Hepatic stellate cell (primary cell): ENCODE results near the gene SLC16A10.
"Not testable (repeated sequence)": the region's sequence is repeated elsewhere in the genome, so short reads cannot be mapped to it uniquely, and the experiment has no call there.

ENCODE experiments used
- DNase-seq: peaks from one replicate; pipeline ENCODE4 v3.0.0; 2011; ENCODE audit warnings: low spot score

Gene SLC16A10

DNA sequence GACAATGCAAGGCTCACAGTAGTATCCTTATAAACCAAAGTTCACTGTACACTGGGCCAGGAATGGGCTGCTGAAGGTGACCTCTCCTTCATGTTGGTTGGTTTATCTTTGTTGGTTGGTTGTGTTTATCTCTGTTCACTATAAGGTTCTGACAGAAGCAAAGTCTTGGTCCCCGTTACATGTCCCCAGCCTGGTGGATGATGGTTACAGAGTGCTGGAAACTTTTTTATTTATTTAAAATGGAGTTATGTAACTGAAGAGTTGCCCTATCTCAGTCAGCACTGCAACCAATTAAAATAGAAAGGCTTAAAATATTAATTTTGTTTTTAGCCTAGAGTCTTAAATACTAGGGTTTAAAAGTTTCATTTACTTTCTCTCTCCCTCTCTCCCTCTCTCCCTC is 100.6 kb downstream of the SLC16A10 start:
- DNase-seq = no peak

DNA sequence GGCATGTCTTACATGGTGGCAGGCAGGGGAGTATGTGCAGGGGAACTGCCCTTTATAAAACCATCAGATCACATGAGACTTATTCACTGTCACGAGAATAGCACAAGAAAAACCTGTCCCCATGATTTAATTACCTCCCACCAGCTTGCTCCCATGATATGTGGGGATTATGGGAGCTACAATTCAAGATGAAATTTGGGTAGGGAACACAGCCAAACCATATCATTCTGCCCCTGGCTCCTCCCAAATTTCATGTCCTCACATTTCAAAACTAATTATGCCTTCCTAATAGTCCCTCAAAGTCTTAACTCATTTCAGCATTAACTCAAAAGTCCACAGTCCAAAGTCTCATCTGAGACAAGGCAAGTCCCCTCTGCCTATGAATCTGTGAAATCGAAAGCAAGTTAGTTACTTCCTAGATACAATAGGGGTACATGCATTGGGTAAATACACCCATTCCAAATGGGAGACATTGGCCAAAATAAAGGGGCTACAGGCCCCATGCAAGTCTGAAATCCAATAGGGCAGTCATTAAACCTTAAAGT is 102.4 kb downstream of the SLC16A10 start:
- not testable (repeated sequence) for DNase-seq

DNA sequence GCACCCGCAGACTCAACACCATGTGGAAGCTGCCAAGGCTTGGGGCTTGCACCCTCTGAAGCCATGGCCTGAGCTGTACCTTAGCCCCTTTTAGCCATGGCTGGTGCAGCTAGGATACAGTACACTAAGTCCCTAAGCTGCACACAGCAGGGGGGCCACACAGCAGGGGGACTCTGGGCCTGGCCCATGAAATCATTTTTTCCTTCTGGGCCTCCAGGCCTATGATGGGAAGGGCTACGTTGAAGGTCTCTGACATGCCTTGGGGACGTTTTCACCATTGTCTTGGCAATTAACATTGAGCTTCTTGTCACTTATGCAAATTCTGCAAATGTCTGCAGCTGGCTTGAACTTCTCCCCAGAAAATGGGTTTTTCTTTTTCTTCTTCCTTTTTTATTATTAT is 103.3 kb downstream of the SLC16A10 start:
- DNase-seq = no peak

DNA sequence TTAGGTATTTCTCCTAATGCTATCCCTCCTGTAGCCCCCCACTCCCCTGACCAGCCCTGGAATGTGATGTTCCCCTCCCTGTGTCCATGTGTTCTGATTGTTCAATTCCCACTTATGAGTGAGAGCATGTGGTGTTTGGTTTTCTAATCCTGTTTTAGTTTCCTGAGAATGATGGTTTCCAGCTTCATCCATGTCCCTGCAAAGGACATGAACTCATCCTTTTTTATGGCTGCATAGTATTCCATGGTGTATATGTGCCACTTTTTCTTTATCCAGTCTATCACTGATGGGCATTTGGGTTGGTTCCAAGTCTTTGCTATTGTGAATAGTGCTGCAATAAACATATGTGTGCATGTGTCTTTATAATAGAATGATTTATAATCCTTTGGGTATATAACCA is 103.8 kb downstream of the SLC16A10 start:
- DNase-seq = not testable (repeated sequence)

DNA sequence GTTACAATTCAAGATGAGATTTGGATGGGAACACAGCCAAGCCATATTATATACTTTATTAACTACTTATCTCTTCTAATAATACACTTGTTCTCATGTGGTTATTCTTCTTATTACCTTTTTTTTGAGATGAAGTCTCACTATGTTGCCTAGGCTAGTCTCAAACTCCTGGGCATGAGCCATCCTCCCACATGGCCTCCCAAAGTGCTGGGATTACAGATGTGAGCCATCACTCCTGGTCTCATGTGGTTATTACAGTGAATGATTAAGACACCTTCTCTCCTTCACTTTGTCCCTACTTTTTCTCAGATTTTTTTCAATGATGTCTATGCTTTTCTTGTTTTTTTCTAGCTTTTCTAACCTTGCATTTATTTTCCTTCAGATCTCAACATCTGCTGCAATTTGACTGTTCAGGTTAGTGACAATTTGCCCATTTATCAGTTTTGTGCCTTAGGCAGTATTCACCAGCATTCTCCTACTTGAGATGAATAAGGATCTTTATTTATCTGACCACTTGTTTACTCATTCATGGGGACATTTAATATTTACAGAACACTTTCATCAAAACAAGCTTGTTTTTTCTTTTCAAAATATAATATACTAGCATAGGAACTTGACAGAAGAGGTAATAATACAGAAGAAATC is 105.7 kb downstream of the SLC16A10 start:
- no peak for DNase-seq

DNA sequence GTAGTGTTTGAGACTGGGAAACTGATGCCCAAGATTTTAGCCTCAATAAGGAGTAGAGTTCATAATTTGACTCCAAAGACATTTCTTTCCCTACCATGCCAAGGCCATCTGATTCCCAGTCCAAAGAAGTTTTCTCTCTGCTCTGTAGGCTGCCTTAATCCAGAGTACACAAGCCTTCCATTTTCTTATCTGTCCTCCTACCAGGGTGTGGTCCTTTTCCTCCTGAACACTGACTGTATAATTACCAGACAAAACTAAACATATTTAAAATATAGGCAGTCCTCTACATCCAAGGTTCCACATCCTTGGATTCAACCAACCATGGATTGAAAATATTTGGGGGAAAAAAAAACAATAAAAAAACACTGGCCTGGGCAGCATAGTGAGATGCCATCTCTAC is 108.4 kb downstream of the SLC16A10 start:
- DNase-seq = no peak

DNA sequence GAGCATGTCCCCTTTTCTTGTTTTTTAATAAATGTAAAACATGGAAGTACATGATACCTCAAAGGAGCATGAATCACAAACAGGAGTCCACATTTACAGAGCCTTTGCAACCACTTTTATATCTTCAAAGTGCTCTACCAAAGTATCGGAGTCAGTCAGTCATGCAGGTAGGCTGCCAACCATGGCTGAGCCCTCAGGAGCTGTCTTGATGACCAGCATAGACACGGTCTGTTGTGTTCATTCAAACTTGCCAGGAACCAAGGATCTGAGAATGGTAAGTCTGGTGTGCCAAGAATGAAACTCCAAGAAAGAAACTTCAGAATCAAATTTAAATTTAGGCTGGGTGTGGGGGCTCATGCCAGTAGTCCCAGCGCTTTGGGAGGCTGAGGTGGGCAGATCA is 111.5 kb downstream of the SLC16A10 start:
- DNase-seq = no peak

DNA sequence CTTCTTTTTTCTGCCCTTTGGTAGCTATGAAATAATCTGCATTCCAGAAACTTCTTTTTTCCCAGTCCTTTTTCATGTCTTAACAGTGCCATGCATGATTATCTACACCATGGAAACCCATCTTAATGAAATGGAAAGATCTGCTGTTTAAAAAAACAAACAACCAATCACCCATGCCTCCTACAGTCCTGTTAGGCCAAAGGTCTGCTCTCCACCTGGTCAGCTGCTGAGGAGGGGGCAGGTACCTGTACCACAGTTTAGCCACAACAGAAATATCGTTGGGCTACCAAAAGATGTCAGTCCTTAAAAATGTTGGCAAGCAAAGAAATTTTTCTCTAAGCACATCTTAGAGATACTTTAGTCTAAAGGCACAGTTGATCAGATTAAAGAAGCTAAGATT is 112.6 kb downstream of the SLC16A10 start:
- no peak for DNase-seq

DNA sequence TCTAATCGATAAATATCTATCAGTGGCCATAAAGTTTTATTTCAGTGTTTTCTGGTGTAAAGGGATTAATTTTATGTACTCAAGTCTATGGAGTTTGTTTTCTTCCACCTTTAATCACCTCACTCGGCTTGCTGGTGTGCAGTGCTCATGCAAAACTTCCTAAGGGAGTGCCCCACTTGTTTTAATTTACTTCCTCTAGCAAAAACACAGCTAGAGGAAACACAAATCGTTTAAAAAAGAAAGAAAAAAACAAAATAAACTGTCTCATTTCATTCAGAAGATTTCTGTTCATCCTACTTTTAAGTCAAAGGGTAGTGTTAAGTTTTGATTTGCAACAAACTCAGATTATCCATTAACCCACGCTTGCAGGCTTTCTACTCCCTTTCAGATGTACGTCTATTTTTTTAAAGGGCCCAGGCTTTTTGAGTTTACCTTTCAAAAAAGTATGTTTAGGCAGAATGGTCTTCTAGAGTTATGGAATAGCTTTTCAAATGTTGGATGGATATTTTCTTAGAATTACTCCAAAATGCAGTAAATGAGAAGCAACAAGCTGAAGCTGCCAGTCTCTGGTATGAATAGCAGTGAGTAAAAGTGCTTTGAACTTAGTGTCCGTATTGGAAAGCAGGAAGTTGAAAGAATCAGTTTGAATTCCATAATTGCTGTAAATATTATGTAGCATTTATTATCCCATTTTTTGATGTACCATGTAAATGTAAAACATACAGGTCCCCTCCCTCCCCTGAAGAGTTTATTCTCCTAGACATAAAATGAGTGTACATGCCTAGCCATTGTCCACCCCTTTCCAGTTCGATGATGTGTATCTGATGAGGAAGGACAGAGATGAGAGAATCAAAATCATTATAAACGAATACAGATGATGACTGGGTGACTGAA is 113.3 kb downstream of the SLC16A10 start:
- DNase-seq = no peak

DNA sequence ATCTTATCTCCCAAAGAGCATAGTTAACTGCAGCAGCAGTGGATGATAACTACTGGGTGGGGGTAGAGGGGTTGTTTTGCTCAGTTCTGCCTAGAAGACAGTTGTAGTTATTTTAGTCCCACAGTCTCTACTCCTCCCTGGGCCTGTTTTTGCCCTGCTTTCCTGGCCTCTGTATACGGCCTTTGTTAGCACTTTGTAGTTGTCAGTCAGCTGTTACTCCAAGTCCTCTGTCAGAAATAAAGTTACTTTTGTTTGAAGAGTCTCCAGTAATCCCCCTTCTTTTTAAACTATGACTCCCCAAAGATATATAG is 113.9 kb downstream of the SLC16A10 start:
- no peak for DNase-seq

DNA sequence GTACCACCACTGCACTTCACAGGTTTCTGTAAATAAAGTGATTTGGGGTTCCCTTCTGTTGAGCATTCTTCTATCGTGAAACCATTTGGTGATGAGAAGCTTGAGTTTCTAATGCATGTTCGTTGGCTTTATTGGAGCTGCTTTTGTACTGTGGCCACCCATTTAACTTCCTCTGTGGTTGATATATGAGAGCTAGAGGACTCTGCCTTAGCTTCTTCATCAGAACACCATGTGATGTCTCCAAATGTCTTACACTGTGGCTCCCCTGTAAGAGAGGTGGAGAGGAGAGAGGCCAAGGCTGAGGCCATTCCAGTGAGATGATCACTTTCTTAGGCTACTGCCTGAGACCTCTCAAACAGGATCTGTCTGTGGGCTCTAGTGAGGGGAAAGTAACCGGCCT is 114.5 kb downstream of the SLC16A10 start:
- no peak for DNase-seq

DNA sequence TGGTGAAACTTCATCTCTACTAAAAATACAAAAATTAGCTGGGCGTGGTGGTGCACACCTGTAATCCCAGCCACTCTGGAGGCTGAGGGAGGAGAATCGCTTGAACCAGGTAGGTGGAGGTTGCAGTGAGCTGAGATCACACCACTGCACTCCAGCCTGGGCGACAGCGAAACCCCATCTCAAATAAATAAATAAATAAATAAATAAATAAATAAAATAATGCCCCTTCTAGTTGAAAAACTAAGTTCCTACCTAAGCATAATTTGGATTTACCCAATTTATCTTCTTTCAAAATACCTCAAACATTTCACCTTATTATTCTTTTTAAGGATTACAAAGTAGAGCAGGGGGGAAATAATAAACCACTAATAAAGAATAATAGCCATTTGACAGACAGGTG is 116.2 kb downstream of the SLC16A10 start:
- DNase-seq = not testable (repeated sequence)

DNA sequence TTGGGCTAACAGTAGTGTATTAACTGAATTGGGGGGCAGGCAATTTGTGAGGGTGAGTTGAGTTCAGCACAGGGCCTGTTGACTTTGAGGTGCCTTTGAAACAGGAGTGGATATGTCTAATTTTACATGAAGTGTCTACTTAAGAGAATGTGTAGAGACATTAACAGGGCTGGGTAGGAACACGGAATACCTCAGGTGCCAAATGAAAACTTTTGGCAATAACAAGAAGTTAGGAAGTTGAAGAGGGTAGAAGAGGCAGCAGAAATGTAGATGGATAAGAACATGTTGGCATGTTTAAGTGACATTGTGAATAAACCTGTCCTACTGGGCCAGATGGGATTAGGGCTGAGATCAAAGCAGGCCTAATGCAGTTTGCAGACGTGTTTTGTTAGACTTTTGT is 117.0 kb downstream of the SLC16A10 start:
- no peak for DNase-seq

DNA sequence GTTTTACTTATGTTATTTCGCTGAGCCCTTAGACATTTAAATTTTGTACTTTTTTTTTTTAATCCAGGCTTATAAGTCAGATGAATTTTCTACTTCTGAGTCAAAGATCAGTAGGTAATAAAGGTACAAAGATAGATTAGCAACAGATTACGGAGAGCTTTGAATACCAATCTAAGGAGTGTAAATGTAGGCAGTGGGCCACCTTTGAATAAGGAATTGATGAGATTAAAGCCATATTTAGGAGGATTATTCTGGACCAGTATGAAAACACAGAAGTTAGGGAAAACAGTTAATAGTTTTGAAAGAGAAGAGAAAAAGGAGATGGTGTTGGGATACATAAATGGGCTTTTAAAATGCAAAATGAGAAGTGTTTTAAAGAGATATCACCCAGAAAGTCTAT is 117.6 kb downstream of the SLC16A10 start:
- DNase-seq = no peak

DNA sequence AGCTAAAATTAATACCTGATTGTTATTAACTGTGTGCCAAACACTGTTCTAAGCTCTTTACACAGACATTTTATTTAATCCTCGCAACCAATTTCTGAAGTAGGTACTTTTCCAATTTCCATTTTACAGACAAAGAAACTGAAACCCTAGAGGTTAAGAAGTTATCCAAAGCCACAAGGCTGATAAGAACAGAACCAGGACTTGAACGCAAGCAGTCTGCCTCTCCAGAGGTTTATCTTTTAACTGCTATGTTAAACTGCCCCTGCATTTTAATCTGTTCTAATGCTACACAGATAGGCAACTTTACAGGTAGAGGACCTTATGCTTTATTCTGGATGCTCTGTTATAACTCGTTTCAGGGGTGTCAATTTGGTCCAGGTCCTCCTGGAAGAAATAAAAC is 118.2 kb downstream of the SLC16A10 start:
- no peak for DNase-seq

DNA sequence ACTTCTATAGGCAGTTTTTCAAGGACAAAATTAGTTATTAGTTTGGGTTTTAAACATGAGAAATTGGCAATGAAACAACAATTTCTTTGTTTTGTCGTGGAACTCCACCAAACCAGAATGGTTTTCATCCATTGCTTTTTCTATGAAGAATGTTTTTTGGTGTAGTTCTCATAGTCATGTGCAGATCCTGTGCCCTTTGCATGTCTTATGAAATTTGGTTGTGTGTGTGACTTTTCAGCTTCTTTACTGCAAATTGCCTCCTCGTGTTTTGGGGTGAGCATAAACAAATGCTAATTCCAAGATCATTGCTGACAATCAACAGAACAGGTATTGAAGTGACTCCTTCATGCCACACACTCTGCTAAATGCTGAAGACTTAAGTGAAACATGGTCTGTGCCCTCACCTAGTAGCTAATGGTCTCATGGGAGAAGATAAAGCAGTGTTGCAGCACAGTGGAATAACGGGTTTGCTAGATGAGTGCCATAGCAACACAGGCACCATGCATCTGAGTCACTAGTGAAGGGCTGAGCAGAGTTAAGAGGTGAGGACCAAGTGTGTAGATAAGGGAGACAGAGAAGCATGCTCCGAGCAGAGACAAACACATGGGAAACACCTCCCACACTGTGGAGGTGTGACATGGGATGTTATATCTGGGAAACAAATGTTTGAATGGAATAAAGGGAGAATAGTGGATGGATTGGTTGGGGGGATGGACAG is 120.0 kb downstream of the SLC16A10 start:
- DNase-seq = peak; percentile 9

DNA sequence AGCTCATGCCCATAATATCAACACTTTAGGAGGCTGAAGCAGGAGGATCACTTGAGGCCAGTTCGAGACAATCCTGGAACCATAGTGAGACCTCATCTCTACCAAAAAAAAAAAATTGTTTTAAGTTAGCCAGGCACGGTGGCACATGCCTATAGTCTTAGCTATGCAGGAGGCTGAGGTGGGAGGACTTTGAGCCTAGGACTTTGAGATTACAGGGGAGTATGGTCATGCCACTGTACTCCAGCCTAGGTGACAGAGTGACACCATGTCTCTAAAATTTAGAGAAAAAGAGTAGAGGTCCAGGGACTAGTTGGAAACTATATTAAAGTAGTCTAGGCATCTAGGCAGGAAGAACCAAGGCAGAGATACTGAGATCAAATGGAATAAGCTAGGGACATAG is 121.6 kb downstream of the SLC16A10 start:
- DNase-seq = no peak

DNA sequence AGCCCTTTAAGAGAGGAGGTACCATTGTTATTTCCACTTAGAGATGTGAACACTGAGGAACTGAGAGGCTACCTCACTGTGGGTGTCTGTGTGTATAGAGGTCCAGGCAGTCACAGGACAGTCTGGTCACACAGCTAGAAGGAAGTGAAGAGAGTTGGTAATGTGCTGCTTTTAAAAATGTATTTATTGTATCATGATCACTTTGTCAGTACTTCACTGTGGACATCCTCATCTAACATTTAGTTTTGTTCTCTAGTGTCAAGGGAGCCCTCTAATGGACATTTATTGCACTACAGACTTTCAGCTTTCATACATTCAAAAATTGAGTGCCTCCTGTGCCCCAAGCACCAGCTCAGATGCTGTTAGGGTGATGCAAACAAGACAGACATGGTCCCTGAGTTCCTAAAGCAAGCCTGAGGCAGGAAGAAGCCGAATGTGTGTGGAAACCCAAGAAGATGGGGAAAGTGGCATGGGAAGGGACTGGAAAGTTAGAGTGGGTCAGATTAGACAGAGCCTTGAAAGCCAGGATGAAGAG is 123.0 kb downstream of the SLC16A10 start:
- DNase-seq = peak; percentile 48

DNA sequence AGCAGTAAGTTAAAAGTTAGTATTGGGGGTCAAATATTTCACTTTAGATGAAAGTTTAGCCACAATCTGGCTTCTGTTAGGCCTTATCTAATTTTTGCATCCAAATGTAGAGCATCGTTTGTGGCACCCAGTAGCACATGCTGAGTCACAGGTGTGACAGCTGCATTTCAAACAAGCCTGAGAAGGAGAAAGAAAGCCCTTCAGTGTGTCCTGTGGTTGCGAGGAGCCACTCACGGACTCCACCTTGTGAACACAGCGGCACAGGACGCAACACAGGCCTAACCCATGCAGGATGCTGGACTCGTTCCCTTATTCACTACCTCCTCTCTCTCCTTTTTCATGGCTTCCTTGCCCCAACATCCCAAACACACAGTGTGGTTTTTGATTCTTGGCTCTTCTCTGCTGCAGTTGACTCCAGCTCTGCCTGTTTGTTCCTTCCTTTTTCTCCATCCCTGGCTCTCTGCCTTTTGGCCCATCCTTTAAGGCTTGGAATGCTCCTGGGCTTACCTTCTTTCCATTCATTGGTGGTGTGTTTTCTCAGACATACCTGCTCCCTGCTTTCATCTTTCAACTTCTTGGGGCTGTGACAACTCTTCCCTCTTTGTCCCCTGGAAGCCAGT is 124.2 kb downstream of the SLC16A10 start:
- DNase-seq = no peak

DNA sequence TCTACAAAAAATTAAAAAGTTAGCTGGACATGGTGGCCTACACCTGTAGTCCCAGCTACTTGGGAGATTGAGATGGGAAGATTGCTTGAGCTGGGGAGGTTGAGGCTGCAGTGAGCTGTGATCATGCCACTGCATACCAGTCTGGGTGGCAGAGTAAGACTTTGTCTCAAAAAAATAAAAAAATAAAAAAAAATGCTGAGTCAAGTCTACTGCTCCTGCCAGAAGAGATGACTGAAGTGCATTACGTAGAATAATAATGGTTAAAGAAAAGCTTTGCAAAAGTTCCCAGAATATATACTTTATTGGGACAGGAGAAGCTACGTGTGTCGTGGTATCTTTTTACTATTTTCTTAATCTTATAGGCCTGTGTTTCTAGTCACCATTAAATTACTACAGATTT is 125.3 kb downstream of the SLC16A10 start:
- no peak for DNase-seq

DNA sequence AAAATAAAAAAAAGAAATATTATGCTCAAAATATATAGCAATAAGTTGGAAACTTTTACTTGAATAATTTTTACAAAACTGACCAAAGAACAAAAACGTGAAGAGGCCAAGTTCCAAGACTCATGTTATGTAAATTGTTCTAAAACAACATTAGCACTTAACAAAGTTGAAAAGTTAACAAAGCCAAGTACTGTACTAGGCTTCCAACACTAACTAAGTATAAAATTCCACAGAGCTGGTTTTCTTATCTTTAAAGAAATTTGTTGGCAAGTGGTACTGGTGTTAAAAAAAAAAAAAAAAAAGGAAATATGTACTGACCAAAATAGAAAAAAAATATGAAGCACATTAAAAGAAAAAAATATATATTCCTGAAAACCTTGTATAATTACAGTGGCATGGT is 127.8 kb downstream of the SLC16A10 start:
- DNase-seq = no peak

DNA sequence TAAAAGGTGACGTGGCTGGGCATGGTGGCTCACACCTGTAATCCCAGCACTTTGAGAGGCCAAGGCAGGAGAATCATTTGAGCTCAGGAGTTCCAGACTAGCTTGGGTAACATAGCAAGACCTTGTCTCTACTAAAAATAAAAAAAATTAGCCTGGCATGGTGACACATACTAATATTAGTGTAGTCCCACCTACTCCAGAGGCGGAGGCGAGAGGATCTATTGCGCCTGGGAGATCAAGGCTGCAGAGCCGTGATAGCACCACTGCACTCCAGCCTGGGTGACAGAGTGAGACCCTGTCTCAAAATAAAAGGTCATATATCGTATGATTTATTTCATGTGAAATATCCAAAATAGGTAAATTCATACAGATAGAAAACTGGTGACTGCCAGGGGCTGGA is 132.5 kb downstream of the SLC16A10 start:
- DNase-seq = no peak
